Activated T-cell treated with anti-CD3 and anti-CD28 coated beads, Interleukin-2, amount 50 U/mL, for 72 hours (primary cell): ENCODE data around the gene ERICH2. TPM values are rescaled to one million over a fixed set of nuclear protein-coding genes. Genes with fewer than 3 reads are reported as not detected.
A peak's percentile ranks its signal among the peaks of the same experiment; 100 is the strongest.

Source experiments
- ATAC-seq, 2 donors: fragments of 150-1000 bp; cut with Tn5 transposase; replicated peaks in 1 of 2; 2 replicates each; pipeline ENCODE4 v1.10.0; 2021; ENCODE audit warnings: moderate library complexity in 2 of 2, mild to moderate bottlenecking in 1 of 2
- DNase-seq, 2 donors: peaks; one replicate each; pipeline ENCODE4 v3.0.0; 2021 to 2022; ENCODE audit warnings: mixed read lengths in 1 of 2
- H3K27ac Mint-ChIP-seq: one replicate; pipeline ENCODE4 v1.8.0; 2022; ENCODE audit warnings: mild to moderate bottlenecking, moderate library complexity, mixed read lengths
- H3K27me3 Mint-ChIP-seq: one replicate; pipeline ENCODE4 v1.8.0; 2022; ENCODE audit warnings: low read depth, mixed read lengths
- H3K36me3 Mint-ChIP-seq, 2 donors: one replicate each; pipeline ENCODE4 v1.8.0; 2022; ENCODE audit warnings: mixed read lengths in 2 of 2, mild to moderate bottlenecking in 1 of 2; ENCODE audit not compliant: insufficient read depth in 2 of 2
- H3K4me1 Mint-ChIP-seq: one replicate; pipeline ENCODE4 v1.8.0; 2022; ENCODE audit warnings: low read depth, mixed read lengths
- H3K4me3 Mint-ChIP-seq, 2 donors: one replicate each; pipeline ENCODE4 v1.8.0; 2022; ENCODE audit warnings: mild to moderate bottlenecking in 2 of 2, mixed read lengths in 2 of 2, moderate library complexity in 2 of 2
- H3K9me3 Mint-ChIP-seq, 2 donors: one replicate each; pipeline ENCODE4 v1.8.0; 2022; ENCODE audit warnings: mixed read lengths in 2 of 2
- total RNA-seq, 2 donors: library from RNA; stranded (reverse); gene quantifications; one replicate each; pipeline ENCODE4 v1.2.3, GENCODE V29; 2022

Gene ERICH2
- total RNA-seq, 2 donors from 2014 or later, result 0.46 to 0.58 TPM

GRCh38 chr2:170772295-170772694 lies 2.1 kb downstream of the ERICH2 start:
- H3K9me3 Mint-ChIP-seq, result no peaks in the 10 kb centered on the region
- ATAC-seq, result no peak
- no peaks in the 10 kb centered on the region for H3K36me3 Mint-ChIP-seq
- peak overlapping the region; percentile 16 to 62 for H3K4me3 Mint-ChIP-seq
- no peak overlapping the region for H3K27ac Mint-ChIP-seq
- no peak for DNase-seq
- peaks cover 16% of the 10 kb centered on the region for H3K4me1 Mint-ChIP-seq
- peaks cover 12% of the 10 kb centered on the region for H3K27me3 Mint-ChIP-seq

DNA sequence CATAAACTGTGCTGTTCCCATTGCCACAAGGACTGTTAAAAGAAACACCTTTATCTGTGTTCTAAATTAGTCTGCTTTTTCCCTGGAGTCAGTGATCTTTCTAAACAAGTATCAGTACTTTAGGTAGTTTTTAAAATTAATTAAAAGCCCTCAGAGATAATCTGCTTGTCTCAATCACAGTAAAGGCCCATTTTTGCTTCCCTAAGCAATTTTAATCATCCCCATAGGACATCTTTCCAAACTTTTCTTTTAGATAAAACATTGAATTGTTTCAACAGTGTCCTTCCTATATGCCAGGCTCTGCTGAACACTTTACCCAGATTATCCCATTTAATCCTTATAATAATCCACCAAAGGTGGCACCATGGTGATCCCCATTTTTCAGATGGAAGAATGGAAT lies 3.9 kb downstream of the ERICH2 start:
- peaks cover 20% of the 10 kb centered on the region for H3K27me3 Mint-ChIP-seq
- H3K4me3 Mint-ChIP-seq, result no peak overlapping the region
- H3K9me3 Mint-ChIP-seq, result no peaks in the 10 kb centered on the region
- H3K27ac Mint-ChIP-seq, result no peak overlapping the region
- no peaks in the 10 kb centered on the region for H3K36me3 Mint-ChIP-seq
- ATAC-seq, result no peak
- H3K4me1 Mint-ChIP-seq, result peaks cover 16% of the 10 kb centered on the region
- no peak for DNase-seq

- Mint-ChIP-seq H3K27me3 (peaks cover 8% of the 10 kb centered on the region), H3K9me3 (no peaks in the 10 kb centered on the region), H3K27ac (no peak overlapping the region), H3K4me3 (no peak overlapping the region), H3K36me3 (no peaks in the 10 kb centered on the region), H3K4me1 (no peaks in the 10 kb centered on the region)
- ATAC-seq, result no peak
- no peak for DNase-seq
These were observed 8.7 kb downstream of the ERICH2 start for GRCh38 chr2:170778900-170779299.

DNA sequence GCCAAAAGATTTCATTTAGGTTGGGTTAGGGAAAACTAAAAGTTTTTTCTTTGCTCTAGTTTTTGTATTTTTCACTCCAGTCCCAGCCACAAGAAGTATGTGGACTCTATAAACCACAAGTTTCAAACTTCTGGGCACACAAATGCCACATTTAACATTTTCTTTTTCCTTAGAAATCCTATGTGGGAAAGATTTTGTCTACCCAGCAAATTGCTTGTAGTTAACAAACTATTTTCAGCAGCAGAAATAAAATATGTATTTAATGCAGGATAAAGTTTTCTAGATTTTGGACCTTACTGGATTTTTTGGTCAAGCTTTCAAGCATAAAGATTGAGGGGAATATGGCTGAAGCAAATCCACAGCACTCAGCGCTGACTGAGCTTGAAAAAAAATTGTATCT lies 9.1 kb downstream of the ERICH2 start:
- H3K27ac Mint-ChIP-seq, result no peak overlapping the region
- H3K27me3 Mint-ChIP-seq, result peaks cover 8% of the 10 kb centered on the region
- DNase-seq, result no peak
- no peaks in the 10 kb centered on the region for H3K9me3 Mint-ChIP-seq
- no peak for ATAC-seq
- no peak overlapping the region for H3K4me3 Mint-ChIP-seq
- H3K4me1 Mint-ChIP-seq, result no peaks in the 10 kb centered on the region
- H3K36me3 Mint-ChIP-seq, result no peaks in the 10 kb centered on the region

DNA sequence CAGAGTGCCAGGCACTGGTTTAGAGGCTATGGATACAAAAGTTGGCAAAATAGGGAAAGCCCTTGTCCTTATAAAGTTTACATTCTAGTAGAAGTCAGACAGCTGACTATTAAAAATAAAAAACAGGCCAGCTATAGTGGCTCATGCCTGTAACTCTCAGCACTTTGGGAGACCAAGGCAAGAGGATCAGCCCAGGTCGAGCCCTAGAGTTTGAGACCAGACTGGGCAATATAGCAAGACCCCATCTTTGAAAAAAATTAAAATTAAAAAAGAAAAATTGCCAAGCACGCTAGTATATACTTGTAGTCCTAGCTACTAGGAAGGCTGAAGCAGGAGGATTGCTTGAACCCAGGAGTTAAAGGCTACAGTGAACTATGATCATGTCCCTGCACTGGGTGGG lies 12.5 kb downstream of the ERICH2 start:
- no peaks in the 10 kb centered on the region for H3K4me1 Mint-ChIP-seq
- no peak overlapping the region for H3K4me3 Mint-ChIP-seq
- ATAC-seq, result no peak
- DNase-seq, result no peak
- H3K27ac Mint-ChIP-seq, result no peak overlapping the region
- H3K27me3 Mint-ChIP-seq, result peaks cover 19% of the 10 kb centered on the region
- no peaks in the 10 kb centered on the region for H3K36me3 Mint-ChIP-seq
- no peaks in the 10 kb centered on the region for H3K9me3 Mint-ChIP-seq

DNA sequence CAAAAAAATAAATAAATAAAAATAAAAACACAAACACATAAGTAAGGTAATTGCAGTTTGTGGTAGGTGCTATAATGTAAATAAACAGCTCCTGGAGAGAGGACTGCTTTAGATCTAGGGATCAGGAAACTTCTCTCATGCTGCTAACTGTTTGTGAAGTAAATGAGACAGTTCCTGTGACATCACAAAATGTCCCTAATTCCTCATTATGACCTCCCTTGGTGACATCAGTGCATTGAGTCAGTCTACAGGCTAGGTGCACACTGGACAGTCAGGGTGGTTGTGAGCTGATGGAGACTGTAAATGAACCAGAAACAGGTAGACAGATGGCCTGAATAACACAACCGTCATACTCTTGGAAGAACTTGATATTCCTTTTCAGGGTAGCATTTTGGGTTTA lies 13.4 kb downstream of the ERICH2 start:
- ATAC-seq (no peak), DNase-seq (no peak)
- no peaks in the 10 kb centered on the region for H3K4me1 Mint-ChIP-seq
- H3K36me3 Mint-ChIP-seq, result no peaks in the 10 kb centered on the region
- no peak overlapping the region for H3K4me3 Mint-ChIP-seq
- no peaks in the 10 kb centered on the region for H3K9me3 Mint-ChIP-seq
- H3K27me3 Mint-ChIP-seq, result peaks cover 15% of the 10 kb centered on the region
- no peak overlapping the region for H3K27ac Mint-ChIP-seq

- Mint-ChIP-seq H3K27me3 (peaks cover 30% of the 10 kb centered on the region), H3K4me3 (no peak overlapping the region), H3K36me3 (no peaks in the 10 kb centered on the region), H3K27ac (no peak overlapping the region), H3K4me1 (no peaks in the 10 kb centered on the region), H3K9me3 (no peaks in the 10 kb centered on the region)
- DNase-seq (no peak), ATAC-seq (no peak)
These were observed 28.8 kb downstream of the ERICH2 start for GRCh38 chr2:170798996-170799395.

- no peak overlapping the region for H3K27ac Mint-ChIP-seq
- ATAC-seq (no peak), DNase-seq (no peak)
- H3K36me3 Mint-ChIP-seq, result no peaks in the 10 kb centered on the region
- peaks cover 13% of the 10 kb centered on the region for H3K27me3 Mint-ChIP-seq
- H3K4me1 Mint-ChIP-seq, result no peaks in the 10 kb centered on the region
- no peak overlapping the region for H3K4me3 Mint-ChIP-seq
- H3K9me3 Mint-ChIP-seq, result no peaks in the 10 kb centered on the region
These were observed 36.4 kb downstream of the ERICH2 start for GRCh38 chr2:170806548-170806947.

- Mint-ChIP-seq H3K4me3 (peak overlapping the region; percentile 66 to 68), H3K4me1 (peaks cover 30% of the 10 kb centered on the region), H3K36me3 (peaks cover 0 to 2% of the 10 kb centered on the region in 2 donors), H3K27me3 (peaks cover 43% of the 10 kb centered on the region), H3K9me3 (no peaks in the 10 kb centered on the region), H3K27ac (no peak overlapping the region)
- no peak for ATAC-seq
- DNase-seq, result peak in 1 of 2 donors; percentile 33
These were observed 42.8 kb downstream of the ERICH2 start for GRCh38 chr2:170812710-170813600.

DNA sequence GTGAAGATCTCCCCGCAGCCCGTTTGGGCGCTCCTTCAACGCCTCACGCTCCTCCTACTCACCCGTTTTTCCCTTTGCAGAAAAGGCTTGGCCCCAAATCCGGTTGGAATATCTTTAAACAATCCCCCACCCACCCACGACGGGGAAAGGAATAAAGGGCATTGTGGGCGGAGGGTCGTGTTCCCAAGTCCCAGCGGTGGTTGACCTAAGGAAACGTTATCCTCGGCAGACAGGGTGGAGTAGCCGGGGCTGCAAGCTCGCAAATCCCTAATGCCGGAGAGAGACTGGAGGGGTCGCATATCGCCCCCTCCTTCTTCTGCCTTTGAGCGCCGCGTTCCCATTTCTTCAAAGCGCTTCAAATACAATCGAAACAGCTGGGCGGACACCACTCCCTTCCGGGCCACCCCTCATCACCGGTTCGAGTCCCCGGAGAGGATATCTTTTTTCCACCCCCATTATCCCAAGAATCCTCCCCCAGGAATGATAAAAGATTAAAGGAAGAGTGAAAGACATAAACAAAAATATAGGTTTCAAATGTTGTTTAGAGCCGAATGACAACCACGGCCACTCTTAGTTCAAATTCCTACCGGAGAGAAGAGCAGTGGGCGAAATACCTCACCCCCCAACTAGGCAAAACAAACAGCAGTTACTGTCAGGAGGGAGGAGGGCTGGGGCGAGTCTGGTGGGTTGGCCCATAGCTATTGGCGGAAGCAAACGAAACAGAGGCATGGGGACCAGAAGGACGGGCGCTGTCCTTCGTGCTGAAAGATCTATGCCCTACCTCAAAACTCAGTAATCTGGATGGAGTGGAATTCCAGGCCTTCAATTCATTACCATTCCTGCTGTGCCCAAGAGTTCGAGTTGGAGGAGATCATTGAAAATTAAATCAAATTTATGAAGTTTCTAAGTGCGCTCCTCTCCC lies 43.7 kb downstream of the ERICH2 start:
- DNase-seq, result peak; percentile 38 to 51
- Mint-ChIP-seq H3K4me3 (peak overlapping the region; percentile 66 to 68), H3K36me3 (peaks cover 0 to 5% of the 10 kb centered on the region in 2 donors), H3K27ac (peak overlapping the region; percentile 55), H3K4me1 (peaks cover 38% of the 10 kb centered on the region), H3K27me3 (peaks cover 48% of the 10 kb centered on the region), H3K9me3 (no peaks in the 10 kb centered on the region)
- no peak for ATAC-seq

GRCh38 chr2:170814533-170815230 lies 44.5 kb downstream of the ERICH2 start:
- peak overlapping the region; percentile 55 for H3K27ac Mint-ChIP-seq
- no peak for DNase-seq
- no peaks in the 10 kb centered on the region for H3K9me3 Mint-ChIP-seq
- H3K4me3 Mint-ChIP-seq, result peak overlapping the region; percentile 68 to 82
- peaks cover 0 to 5% of the 10 kb centered on the region in 2 donors for H3K36me3 Mint-ChIP-seq
- peaks cover 47% of the 10 kb centered on the region for H3K27me3 Mint-ChIP-seq
- ATAC-seq, result no peak
- peaks cover 46% of the 10 kb centered on the region for H3K4me1 Mint-ChIP-seq

DNA sequence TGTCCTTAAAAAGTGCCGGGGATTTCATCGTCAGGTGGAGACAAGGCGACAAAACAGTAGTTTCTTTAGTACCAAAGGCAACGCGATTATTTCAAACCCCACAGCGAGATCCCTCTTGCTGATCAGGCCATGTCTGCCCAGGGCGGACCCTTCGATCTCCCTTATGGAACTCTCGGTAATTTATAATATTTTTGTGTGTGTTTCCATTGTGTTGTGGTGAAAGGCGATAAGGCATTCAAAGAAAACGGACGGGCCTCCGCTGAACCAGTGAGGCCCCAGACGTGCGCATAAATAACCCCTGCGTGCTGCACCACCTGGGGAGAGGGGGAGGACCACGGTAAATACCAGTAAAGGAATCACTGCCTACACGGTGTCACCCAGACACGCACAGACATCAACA lies 45.1 kb downstream of the ERICH2 start:
- ATAC-seq (peak; percentile 1 to 16), DNase-seq (no peak)

More for the DNA sequence above, 45.1 kb downstream of the ERICH2 start:
- H3K27ac Mint-ChIP-seq, result peak overlapping the region; percentile 55
- H3K4me3 Mint-ChIP-seq, result peak overlapping the region; percentile 82 to 90
- H3K36me3 Mint-ChIP-seq, result peaks cover 0 to 5% of the 10 kb centered on the region in 2 donors
- peaks cover 52% of the 10 kb centered on the region for H3K4me1 Mint-ChIP-seq
- H3K27me3 Mint-ChIP-seq, result peaks cover 48% of the 10 kb centered on the region
- H3K9me3 Mint-ChIP-seq, result no peaks in the 10 kb centered on the region
